NCI-H345 treated with DMSO at 0.1 percent for 48 hours (cell line): ENCODE measurements around the gene TMEM223.
"Not testable (repeated sequence)": the region's sequence is repeated elsewhere in the genome, so short reads cannot be mapped to it uniquely, and the experiment has no call there.

Experiments used
- DNase-seq: peaks from one replicate; lab custom pipeline; 2025; ENCODE audit not compliant: unreplicated experiment; lab: John Stamatoyannopoulos, UW

Gene TMEM223

GRCh38 chr11:62791501-62792201 lies at the start of gene TMEM223:
Gene TMEM223 (minus strand): TSS chr11:62792006. CDS start chr11:62791994, 12 bp downstream.
- DNase-seq, result peak; percentile 74

DNA sequence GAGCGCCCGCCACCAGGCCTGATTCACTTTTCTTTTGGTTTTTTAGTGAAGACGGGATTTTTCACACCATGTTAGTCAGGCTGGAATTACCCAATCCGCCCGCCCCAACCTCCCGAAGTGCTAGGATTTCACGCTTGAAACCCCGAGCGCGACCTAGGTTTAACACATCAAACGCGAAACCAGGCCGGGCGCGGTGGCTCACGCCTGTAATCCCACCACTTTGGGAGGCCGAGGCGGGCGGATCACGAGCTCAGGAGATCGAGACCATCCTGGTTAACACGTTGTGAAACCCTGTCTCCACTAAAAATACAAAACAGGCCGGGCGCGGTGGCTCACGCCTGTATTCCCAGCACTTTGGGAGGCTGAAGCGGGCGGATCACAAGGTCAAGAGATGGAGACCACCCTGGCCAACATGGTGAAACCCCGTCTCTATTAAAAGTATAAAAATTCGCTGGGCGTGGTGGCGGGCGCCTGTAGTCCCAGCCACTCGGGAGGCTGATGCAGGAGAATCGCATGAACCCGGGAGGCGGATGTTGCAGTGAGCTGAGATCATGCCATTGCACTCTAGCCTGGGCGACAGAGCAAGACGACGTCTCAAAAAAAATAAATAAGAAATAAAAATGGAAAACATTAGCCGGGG lies 49.0 kb upstream of the TMEM223 start:
- not testable (repeated sequence) for DNase-seq

DNA sequence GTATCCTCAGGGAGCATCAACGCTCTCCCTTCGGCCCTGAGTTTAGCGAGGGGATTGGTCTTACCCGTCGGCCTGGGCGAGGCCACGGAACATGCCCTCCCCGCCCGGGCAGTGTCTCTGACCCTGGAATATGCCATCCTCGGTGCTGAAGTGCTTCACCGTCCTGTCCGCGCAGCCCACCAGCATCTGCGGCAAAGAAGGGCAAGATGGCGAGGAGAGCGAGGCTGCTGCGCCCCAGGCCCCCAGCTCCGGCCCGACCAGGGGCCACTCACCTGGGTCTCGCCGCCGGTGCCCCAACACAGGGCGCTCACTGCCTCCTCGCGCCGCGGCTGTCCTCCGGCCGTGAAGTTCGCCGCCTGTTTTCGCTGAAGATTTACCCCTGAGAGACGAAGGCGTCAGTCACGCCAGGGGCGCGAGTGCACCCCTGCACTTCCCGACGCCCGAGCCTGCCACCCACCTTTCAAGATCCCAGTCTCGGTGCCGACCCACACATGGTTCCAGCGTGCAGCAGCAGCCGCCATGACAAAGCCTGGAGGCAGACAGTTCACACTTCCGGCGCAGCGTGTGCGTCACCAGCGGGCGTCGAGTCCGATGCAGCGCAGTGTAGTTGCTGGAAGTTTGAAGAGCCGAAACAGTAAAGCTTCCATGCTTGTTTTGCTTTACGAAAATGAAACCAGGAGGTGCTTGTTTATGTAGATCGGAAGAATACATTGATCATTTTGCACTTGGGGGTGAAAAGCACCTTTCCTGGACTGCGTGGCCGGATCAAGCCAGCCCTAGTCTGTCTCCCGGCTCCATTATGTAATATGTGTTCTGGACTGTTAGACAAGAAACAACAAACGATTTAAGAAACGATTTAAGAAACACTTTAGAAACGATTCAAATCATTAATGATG lies 47.5 kb upstream of the TMEM223 start, which contains the start of gene WDR74:
Gene WDR74 (minus strand): TSS at position 541 of the 896 bp plus-strand sequence. CDS start 20 bp downstream, at position 521.
- peak; percentile 90 for DNase-seq

DNA sequence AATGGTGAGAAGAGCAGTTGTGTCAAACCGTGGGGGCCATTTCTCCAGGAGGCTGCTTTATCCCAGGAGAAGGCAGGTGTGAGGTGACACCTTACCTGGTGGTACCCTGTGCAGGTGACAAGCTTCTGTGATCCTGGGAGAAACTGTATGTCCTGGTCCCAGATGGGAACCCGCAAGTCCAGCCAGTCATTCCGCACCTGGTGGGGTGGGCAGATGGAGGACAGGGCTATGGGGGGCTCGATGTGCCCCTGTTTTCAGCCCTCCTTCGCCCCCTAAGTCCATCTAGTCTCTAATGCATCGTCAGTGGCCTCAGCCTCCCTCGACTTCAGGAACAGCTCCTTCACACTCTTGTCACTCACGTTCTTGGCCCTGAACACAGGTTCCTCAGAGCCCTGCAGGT lies 43.5 kb upstream of the TMEM223 start:
- DNase-seq, result no peak

GRCh38 chr11:62832336-62833234 lies 40.8 kb upstream of the TMEM223 start, which contains the start of gene TEX54:
Gene TEX54 (minus strand): TSS chr11:62832841.
- DNase-seq, result no peak

DNA sequence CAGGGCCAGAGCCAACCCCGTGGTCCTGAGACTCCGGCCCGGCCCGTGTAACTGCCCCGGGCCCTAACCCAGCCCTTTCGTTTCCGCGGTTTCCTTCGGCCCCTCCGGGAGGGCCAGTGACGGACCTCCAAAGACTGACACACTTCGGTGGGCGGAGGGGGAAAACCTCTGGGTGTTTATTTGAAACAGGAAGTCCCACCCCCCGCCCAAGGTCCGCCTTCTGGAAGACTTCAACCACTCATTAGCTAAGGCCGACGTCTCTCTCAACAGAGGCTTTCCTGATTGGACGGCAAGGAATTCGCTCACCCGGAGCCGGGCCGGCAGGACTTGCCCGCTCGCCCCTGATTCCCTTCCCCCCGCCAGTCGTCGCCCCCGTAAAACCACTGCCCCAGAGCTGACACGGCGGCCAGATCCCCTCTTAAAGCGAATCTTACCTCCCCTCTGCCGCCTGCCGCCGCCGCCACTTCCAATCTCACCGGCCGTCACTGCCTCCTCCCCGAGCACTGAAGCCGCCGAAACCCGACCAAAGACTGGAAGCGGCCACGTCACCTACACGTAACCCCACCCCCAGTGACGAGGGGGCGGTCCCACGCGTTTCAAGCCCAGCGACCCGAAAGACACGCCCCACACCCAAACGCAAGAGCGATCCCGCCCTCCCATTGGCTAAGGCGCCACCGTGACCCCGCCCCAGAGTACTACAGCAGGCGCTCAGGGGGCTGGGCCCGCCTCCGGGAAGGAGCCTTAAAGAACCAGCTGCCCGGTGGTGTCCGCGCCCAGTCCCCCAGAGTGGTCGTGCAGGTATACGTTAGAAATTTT lies 39.9 kb upstream of the TMEM223 start, which contains the start of gene STX5:
Gene STX5 (minus strand): TSS at position 532 of the 816 bp plus-strand sequence. CDS start 808 bp downstream, outside the sequence.
- DNase-seq, result peak; percentile 95

DNA sequence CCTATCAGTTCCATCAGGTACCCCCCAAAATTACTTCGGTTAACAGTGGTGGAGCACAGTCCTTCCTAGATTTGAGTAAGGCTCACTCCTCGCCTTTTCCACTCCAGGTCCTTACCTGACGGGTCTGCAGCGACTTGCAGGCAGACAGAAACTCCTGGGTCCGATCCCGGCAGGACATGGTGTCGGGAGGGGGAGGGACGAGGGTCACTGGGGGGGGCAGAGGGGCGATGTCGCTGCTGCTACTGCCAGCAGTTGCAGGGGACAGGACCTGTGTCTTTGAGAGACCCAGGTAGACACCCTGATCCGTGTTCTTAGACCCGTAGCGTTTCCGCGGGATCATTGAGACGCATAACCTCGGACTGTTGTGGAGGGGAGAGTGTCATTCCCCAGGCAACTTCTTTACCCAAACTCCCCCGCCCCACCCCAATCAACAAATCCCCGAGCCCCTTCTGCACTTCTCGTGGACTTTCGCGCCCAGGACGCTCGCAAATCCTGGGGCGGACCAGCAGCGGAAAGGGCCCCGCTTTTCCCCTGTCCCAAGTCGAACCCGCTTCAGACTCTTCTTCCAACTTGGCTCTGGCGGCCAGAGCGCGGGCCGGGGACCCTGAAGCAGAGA lies 39.2 kb upstream of the TMEM223 start:
- DNase-seq, result no peak

DNA sequence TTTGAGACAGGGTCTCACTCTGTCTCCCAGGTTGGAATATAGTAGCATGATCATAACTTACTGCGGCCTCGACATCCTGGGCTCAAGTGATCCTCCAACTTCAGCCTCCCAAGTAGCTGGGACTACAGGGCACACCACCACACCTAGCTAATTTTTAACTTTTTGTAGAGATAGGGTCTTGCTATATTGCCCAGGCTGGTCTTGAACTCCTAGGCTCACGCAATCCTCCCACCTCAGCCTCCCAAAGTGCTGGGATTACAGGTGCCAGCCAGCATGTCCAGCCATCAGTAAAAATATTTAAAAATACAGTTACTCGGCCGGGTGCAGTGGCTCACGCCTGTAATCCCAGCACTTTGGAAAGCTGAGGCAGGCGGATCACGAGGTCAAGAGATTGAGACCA lies 36.3 kb upstream of the TMEM223 start:
- not testable (repeated sequence) for DNase-seq

DNA sequence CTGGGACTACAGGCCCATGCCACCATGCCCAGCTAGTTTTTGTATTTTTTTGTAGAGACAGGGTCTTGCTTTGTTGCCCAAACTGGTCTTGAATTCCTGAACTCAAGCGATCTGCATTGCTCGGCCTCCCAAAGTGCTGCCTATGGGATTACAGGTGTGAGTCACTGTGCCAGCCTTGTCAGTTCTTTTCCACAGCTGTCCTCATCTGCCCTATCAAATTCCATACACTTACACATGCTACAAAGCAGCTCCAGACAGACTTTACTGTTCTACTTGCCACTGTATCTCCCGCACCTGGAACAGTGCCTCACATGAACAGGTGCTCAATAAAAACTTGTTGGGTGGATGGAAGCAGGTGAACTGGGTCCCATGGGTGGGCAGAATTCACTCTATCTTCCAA lies 31.9 kb upstream of the TMEM223 start:
- DNase-seq, result no peak

- no peak for DNase-seq
These were observed 25.3 kb upstream of the TMEM223 start for GRCh38 chr11:62817129-62817528.

- no peak for DNase-seq
These were observed 24.8 kb upstream of the TMEM223 start for GRCh38 chr11:62816557-62816956.

DNA sequence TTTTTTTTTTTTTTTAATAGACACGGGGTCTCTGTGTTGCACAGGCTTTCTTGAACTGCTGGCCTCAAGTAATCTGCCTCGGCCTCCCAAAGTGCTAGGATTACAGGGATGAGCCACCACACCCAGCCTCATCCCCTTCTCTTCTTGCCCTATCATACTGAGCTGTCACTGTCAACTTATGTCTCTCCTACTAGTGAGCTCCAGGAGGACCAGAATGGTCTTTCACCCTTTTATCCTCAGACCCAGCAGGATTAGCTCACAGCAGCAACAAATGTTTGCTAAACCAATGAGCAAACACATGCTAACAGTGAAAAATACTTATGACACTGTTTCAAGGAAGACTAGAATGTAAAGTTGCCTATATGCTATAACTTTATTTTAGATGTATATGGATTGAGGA lies 19.9 kb upstream of the TMEM223 start:
- DNase-seq, result no peak

DNA sequence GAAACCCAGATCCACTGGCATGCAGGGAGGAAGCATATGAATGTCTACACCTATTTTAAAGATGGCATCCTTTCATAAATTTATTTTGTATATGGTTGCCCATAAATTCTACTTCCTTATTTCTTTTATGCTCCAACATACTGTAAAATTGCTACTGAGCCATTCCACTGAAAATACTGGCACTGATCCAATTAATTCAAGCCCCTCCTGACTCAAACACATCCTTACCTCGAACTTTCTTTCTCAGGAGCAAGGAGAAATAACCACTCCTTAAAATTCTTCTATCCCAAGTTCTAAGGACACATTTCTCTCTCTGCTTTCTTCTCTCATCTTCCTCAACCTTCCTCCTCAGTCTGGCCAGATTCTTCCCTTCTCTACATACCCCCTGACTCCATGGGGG lies 18.9 kb upstream of the TMEM223 start:
- DNase-seq, result no peak

GRCh38 chr11:62806611-62807121 lies 14.9 kb upstream of the TMEM223 start:
- no peak for DNase-seq

DNA sequence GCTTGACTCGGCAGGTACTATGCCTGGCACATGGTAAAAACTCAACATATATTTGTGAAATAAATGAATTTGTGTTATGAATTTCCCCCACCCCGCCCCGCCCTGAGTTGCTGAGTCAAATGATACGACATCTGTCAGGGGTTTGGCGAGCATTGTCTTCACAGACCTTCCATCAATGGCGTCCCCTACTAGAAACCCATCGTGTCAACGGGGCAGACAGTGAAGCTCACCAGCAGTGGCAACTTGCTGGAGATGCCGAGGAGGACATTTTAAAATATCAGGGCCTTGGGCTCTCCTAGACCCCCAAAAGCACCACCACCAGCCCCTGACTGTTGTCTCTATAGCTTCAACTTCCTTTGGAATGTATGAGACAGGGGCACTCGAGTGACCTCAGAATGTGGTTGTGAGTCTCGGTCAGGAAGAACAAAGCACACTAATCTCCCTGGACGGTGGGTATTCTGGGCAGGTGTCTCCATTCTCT lies 14.2 kb upstream of the TMEM223 start:
- DNase-seq, result no peak

DNA sequence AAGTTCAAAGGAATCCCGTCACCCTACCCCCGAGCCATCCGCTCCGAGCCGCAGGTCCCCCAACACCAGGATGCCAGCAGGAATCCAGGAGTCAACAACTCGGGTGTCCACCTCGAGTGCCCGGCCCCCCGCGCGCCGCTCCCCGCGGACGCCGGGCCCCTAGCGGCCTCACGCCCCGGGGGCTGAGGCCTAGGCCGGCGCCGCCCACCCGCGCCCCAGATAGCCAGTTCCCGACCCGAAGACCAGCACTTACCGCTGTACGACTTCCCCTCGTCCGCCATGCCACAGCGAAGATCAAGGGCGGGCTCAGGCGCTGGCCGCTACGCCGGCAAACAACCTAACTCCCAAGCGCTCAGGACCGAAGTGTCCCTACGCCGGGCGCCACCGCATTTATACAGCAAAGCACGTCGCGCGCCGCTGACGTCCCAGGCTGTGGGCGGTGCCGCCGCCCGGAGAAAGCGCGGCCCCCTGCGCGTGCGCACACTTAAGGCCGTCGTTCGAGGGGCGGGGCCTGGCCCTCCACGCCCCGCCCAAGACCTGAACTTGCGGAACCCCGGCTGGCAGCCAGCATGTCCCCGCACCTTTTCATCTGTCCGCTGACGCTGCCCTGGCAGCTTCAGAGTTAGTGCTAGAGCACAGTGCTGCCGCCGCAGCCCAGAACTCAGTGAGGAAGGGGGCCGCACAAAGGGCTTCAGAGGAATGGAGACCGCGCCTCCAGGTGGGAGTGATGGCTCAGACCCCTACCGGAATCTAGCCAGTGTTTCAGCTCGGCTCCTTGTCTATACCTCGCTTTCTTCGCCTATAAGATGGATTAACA lies 13.5 kb upstream of the TMEM223 start, which contains the start of gene NXF1:
Gene NXF1 (minus strand): TSS at position 365 of the 817 bp plus-strand sequence. CDS start 84 bp downstream, at position 281.
- peak; percentile 92 for DNase-seq

DNA sequence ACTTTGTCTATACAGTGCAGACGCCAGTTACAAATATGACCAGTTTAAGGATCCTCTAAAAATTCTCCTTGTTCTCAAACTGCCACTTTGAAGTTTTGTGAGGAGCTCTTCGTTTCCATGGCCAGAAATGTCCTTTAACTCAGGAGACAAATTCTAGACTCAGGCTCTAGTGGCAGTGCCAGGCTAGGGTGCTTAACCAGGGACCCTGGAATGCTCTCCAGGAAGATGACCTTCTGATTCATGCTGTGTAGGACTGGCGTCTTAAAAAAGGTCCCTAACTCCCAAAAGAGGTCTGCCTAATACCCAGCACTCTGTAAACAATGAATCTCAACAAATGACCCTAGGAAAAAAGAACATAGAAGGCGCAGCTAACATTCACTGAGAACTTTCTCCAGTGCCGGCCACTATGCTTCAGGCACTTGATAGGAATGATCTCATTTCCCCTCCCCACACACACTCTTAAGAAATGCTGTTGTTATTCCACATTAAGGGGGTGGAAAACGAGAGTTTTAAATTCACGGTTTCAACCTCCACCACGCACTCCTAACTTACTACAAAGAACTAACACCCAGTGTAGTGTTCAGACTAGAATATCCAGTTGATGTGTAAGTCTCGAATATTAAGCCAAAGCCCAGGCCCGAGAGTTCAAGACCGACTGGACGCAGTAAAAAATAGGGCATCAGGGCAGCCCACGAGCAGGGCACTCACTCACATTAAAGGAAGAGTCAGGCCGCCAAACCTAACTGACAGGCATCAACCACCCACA lies 12.7 kb upstream of the TMEM223 start:
- no peak for DNase-seq
